Measurements from ENCODE around the gene KIAA1586. TPM values are rescaled to one million over a fixed set of nuclear protein-coding genes. Genes with fewer than 3 reads are reported as not detected.
"Not testable (repeated sequence)": the region's sequence is repeated elsewhere in the genome, so short reads cannot be mapped to it uniquely, and the experiment has no call there.

Gene KIAA1586
- polyA plus RNA-seq, 10 donors: 11.7 to 17.7 (median 13.9) TPM

DNA sequence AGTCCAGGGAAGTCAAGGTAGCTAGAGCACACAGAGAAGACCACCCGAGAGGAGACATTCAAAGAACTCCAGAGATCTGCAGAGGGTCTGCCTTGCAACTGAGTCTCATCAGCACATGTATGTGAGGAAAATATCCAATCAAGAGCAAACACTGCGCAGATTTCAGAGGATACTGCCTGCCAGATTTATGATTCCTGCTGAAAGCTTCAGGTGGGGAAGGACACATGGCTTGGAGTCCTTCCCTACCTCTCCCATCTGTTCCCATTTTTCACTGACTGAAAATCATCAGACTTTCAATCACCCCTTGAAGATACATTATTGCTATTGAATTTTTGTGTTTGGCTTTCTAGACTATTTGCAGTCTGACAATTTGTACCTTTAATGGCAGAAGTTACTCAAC is 7.6 kb upstream of the KIAA1586 start:
- no peak for DNase-seq

DNA sequence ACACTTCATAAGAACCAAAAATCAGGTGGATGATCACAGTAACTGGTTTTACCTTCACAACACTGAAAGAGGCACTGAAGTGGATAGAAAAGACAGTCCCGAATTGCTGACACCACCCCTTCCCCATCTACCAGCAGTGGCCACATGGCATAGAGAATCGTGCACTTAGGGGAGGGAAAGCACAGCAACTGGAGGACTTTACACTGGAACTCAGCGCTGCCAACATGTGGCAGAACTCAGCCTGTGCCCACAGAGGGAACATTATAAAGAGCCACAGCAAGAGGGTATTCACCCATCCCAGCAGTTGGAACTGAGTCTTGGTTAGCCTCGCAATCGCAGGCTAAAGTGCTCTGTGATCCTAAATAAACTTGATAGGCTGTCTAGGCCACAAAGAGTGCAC is 6.5 kb upstream of the KIAA1586 start:
- DNase-seq: no peak

- not testable (repeated sequence) for DNase-seq
These were observed 2.4 kb upstream of the KIAA1586 start for GRCh38 chr6:57044061-57044460.

GRCh38 chr6:57044568-57044967 is 1.9 kb upstream of the KIAA1586 start:
- no peak for DNase-seq

GRCh38 chr6:57047257-57047585 is 728 bp downstream of the KIAA1586 start:
- DNase-seq: not testable (repeated sequence)

DNA sequence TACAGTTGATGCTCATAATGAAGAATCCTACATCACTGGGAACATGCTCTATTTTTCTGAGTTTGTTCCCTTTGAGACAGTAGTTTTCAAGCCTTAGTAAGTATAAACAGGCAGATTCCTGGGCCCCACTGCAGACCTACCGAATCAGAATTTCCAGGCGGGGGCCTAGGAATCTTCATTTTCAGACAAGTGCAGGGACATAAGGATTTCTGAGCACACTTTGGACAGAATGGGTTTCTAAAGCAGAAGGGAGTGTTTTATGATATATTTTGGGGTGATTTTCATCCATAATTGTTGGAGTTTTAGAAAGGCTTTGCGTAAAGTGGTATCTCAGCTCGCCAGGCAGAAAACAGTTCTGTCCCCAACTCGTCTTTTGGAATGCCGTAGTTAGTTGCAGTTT is 1.4 kb downstream of the KIAA1586 start:
- DNase-seq: not testable (repeated sequence)

DNA sequence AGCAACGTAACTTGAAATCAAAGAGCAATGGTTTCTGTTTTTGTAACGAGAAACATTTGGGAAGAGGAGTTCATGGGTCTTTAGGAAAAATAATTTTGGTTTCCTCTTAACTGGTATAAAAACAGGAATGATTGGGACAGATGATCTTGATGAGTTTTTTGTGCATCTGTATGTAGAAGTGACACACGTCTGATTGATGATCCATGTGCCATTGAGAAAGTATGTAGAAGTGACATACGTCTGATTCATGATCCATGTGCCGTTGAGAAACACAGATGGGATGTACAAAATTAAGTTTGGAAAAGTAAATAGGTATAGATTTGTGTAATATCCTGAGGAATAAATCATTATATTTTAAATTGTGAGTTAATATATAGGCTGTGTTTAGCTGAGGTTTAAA is 2.1 kb downstream of the KIAA1586 start:
- no peak for DNase-seq

DNA sequence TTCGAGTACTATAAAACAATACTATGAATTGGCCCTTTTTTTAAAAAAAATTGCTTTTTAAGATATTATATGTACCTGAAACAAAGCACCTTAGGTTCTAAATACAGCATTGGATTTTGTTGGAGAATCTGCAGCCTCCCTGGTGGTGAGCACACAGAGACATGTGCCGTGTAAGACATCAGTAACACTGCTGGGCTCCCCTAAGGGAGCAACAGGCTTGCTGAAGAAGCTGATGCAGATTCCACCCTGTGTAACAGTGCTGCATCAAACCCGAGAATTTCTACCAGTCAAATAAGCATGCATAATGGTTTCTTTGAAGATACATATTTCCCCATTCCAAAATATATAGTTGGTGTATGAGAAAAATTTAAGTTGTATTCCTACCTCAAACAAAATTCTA is 17.4 kb downstream of the KIAA1586 start:
- DNase-seq: no peak

DNA sequence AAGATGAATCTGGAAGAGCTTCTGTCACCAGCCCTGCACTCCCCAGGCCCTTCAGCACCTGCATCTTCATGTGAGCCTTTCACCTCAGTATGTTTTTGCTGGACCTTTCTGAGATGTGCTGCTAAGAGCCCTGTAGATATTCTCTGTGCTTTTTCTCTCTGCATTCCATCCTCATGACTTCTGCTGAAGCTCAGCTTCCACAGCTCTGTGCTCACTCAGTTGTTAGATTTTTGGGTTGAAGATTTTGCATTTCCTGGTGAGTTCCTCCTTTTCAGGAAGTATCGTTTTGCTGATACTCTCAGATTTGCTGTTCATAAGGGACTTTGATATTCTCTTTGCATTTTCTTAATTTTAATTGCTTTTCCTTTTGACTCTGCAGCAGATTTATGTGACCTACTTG is 18.3 kb downstream of the KIAA1586 start:
- peak in 1 of 3 donors; percentile 18 for DNase-seq

- DNase-seq: no peak
These were observed 21.6 kb downstream of the KIAA1586 start for GRCh38 chr6:57068061-57068460.

DNA sequence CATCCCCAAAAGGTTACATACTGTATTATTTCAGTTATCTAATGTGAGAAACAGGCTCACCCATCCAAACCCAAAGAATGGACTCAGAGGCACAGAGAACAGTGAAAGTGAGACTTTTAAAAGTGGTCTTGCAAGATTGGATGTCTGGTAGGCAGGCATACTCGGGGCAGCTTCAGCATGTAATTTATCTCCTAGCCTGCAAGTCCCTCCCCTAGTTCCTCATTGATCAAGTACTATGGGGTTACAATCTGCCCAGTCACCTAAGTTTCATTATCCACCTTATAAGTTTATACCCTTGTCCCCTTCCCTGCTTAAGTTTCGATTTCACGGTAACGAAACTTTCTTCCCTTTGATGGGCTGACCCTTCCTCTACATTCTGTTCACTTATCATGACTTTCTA is 22.7 kb downstream of the KIAA1586 start:
- no peak for DNase-seq

DNA sequence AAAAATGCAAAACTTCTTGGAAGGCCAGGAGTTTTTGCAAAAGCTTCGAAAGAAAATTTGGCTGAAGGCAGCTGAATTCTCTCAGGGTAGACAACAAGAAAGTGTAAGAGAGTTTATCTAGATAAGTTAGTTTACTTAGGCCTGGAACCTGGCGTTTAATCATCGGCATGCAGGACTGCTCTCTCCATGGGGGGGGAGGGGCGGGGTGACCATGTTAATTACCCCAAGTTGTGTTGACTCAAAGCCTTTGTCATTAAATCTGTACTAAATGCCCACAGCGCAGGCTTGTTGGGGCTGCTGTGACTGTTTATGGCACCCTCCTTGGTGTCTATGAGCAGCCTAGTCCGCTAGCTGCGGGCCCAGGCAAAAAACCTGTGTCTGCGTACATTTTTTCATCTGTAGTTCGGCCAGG is 23.4 kb downstream of the KIAA1586 start:
- no peak for DNase-seq

GRCh38 chr6:57072108-57072507 is 25.6 kb downstream of the KIAA1586 start:
- DNase-seq: no peak

- DNase-seq: no peak
These were observed 27.9 kb downstream of the KIAA1586 start for GRCh38 chr6:57074383-57074782.

GRCh38 chr6:57075092-57075491 is 28.6 kb downstream of the KIAA1586 start:
- no peak for DNase-seq

DNA sequence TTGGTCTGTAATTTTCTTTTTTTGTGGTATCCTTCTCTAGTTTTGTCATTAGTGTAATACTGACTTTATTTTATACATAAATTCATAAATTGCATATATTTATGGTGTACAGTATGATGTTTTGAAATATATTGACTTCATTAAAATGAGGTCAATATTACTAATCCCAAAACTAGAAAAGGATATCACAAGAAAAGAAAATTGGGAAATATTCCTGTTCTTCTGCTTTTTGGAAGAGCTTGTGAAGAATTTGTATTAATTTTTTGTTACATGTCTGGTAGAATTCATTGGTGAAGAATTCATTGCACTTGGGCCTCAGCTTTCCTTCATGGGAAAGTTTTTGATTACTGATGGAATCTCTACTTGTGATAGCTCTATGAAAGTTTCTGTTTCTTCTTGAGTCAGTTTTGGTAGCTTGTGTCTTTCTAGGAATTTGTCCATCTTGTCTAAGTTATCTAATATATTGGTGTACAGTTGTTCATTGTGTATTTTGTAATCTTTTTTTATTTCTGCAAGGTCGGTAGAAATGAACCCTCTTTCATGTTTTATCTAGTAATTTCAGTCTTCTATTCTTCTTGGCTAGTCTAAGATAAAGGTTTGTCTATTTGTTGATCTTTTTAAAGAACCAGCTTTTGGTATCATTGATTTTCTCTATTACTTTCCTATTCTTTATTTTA is 32.2 kb downstream of the KIAA1586 start:
- no peak for DNase-seq

GRCh38 chr6:57085471-57085870 is 39.0 kb downstream of the KIAA1586 start:
- no peak for DNase-seq

GRCh38 chr6:57086843-57087242 is 40.4 kb downstream of the KIAA1586 start:
- no peak for DNase-seq

- DNase-seq: no peak
These were observed 41.4 kb downstream of the KIAA1586 start for GRCh38 chr6:57087916-57088315.

DNA sequence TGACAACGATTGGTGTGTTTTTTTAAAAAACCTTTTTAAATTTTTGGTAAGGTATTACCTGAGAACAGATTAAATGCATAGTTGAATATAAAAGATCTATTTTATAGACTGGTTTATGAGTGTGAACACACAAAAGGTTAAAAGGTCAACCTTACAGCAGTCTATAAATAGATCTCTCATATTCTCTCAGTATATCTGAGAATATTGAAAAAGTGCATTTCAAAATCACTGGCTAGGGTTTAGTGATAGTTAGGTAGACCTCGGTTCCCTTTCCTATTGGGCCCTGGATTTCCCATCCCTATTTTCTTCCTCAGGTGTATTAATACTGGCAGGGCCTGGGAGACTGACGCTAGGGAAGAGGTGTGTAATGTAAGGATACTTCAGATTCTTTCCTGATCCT is 42.8 kb downstream of the KIAA1586 start:
- DNase-seq: peak in 2 of 3 donors; percentile 7 to 8

GRCh38 chr6:57089687-57090457 is 43.4 kb downstream of the KIAA1586 start, which contains the start of gene ZNF451:
TSS of gene ZNF451 (plus strand) at chr6:57090188. CDS start at chr6:57090254, 66 bp downstream.
- peak; percentile 98 to 99 (median 98) for DNase-seq

DNA sequence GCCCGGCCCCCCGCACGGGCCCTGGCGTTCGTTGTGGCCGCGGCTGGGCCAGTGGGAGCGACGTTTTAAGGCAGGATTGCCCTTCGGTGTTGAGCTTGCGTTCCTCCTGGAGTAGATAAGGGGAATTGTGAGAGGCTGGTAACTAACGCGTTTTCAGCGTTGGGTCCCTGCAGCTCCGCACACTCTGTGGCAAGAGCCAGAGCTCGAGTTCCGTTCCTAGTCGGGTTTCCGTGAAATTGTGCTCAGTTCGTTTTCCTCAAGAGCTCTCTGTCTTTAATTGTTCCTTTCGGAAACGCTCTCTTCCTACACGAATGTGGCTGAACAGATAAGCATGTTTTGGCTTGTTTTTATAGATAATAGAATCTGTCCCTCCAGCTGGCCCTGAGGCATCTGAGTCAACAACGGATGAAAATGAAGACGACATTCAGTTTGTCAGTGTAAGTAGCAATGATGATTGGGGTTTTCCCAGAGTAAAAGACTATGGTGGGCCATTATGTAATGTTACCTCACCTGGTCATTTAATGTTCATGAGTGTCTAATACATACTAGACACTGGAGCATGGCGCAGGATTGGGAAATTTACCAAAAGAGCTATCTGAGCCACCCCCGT is 44.1 kb downstream of the KIAA1586 start:
- not testable (repeated sequence) for DNase-seq

DNA sequence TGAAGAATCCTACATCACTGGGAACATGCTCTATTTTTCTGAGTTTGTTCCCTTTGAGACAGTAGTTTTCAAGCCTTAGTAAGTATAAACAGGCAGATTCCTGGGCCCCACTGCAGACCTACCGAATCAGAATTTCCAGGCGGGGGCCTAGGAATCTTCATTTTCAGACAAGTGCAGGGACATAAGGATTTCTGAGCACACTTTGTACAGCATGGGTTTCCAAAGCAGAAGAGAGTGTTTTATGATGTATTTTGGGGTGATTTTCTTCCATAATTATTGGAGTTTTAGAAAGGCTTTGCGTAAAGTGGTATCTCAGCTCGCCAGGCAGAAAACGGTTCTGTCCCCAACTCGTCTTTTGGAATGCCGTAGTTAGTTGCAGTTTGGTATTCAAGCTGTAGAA is 44.9 kb downstream of the KIAA1586 start:
- DNase-seq: not testable (repeated sequence)

Measured in muscle of back (tissue), 11 donors.